ENCODE results near the gene EXOC6B.

DNA sequence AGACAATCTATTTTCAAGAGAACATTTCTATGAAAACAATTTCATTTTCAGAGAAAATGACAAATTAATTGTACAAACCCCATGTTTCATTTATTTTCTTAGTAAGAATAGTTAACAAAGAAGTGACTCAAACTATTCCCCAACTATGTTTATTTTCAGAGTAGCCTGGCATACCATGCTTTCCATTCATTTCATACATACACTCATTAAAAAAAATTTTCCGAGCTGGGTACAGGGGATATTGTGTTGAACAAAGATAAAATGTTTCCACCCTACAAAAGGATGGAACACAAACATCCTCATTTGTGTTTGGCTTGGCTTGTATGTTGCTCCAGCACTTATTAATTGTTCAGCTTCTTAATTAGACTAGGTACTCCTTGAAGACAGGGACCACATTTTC lies 331.4 kb downstream of the EXOC6B start:
- TF ChIP-seq, protein P1, sequence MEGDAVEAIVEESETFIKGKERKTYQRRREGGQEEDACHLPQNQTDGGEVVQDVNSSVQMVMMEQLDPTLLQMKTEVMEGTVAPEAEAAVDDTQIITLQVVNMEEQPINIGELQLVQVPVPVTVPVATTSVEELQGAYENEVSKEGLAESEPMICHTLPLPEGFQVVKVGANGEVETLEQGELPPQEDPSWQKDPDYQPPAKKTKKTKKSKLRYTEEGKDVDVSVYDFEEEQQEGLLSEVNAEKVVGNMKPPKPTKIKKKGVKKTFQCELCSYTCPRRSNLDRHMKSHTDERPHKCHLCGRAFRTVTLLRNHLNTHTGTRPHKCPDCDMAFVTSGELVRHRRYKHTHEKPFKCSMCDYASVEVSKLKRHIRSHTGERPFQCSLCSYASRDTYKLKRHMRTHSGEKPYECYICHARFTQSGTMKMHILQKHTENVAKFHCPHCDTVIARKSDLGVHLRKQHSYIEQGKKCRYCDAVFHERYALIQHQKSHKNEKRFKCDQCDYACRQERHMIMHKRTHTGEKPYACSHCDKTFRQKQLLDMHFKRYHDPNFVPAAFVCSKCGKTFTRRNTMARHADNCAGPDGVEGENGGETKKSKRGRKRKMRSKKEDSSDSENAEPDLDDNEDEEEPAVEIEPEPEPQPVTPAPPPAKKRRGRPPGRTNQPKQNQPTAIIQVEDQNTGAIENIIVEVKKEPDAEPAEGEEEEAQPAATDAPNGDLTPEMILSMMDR (IDR thresholded peaks at IDR 0.05) = no peak
- no peak for TF ChIP-seq POLR2A (IDR thresholded peaks at IDR 0.05)

Data from heart left ventricle (tissue), 13 donors.